DLD1 (cell line): ENCODE results near the gene ZKSCAN3.
"Not testable (repeated sequence)": the region's sequence is repeated elsewhere in the genome, so short reads cannot be mapped to it uniquely, and the experiment has no call there.

ENCODE experiments used
- in situ Hi-C: cut with HindIII; loops from 2 replicates; pipeline ENCODE4 v1.10.0; 2017; ENCODE audit warnings: low sequenced_read_pairs

ZKSCAN3 gene

GRCh38 chr6:28340310-28341095, 9.2 kb upstream of the ZKSCAN3 start:
- in situ Hi-C loops = no loop called here

DNA sequence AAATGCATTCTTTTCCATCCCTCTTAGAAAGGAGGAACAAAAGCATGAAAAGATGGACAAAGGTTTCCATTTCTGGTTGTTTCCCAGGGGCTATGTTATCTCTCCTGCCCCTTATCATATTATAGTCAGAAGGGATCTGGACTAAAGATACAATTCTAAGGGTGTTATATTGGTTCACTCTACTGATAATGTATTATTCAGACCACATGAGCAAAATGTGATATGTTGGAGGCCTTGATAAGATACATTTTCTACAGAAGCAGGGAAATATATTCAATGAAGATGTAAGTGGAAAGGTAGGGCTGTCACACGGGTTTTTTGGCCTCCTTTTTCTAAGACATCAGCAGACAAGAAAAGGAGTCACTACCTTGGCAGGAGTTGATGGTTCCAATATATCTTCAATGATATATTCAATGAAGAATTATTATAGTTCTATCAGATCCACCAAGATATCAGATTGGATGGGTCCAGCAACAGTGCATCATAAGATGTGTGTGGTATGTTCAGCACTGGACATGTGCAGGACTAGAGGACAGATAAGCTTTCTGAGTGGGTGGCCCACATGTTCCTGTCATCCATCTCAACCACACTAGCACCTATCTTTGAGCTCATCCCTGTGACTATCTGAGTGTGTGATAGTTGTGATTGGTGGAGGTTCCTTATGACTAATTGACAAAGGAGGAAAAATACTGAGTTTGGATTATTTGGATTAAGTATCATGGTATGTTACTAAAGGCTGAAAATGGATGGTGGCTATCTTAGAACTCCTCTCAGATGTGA, 5.7 kb upstream of the ZKSCAN3 start:
- in situ Hi-C loops = no loop called here

DNA sequence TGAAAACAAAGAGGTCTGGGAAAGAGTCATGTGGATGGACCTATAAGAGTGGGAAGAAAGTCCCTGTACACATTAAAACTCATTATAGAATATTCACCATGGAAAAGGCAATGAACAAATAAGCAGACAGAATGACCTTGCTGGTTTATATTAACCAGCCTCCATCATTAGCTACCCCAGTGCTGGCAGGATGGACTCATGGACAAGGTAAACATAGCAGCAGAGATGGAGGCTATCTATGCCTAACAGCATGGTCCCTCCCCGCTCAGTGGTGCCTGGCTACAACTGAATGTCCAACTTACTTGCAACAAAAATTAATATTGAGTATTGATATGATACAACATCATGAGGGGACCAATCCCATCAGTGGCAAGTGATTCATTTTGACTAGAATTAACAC, 4.5 kb upstream of the ZKSCAN3 start:
- in situ Hi-C loops = no loop called here

DNA sequence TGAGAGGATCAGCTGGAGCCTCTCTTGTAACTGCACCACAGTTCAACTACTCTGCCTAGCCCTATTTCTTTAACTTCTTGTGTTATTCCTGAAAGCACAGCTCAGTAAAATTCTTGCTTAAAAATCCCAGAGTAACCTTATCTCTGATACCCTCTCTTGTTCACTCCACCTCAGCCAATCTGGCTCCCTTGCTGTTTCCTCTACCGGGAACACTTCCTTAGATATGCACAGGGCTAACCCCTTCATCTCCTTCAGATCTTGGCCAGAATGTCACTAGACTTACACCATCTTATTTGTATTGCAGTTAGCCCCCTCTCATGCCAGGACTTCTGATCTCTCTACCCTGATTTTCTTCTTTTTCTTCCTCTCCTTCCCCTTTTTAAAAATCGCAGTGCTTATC, 2.6 kb upstream of the ZKSCAN3 start:
- in situ Hi-C loops = no loop called here

- in situ Hi-C loops = no loop called here
Measured at GRCh38 chr6:28349344-28349891, 329 bp upstream of the ZKSCAN3 start.

GRCh38 chr6:28351087-28351486, 1.3 kb downstream of the ZKSCAN3 start:
- in situ Hi-C loops = no loop called here

DNA sequence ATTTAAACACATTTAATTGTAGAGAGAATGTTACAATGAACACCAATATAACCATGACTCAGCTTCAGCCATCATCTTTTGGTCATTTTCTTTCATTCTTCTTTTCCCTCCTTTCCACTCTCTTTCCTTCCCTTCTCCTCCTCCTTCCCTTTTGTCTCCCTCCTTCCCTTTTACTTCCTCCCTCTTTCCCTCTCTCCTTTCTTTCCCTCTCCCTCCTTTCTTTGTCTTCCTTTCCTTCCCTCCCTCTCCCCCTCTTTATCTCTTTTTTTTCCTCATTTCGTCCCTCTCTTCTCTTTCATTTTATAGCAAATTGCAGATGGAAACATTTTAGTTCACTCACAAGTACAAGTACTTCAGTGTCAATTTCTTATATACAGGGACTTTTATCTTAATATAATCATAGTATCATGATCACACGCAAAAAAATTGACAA, 1.8 kb downstream of the ZKSCAN3 start:
- in situ Hi-C loops = no loop called here

GRCh38 chr6:28353356-28353755, 3.6 kb downstream of the ZKSCAN3 start:
- in situ Hi-C loops = no loop called here

GRCh38 chr6:28353981-28354676, 4.4 kb downstream of the ZKSCAN3 start:
- in situ Hi-C loops = no loop called here

GRCh38 chr6:28354688-28355554, 5.2 kb downstream of the ZKSCAN3 start:
- in situ Hi-C loops = no loop called here

- in situ Hi-C loops = no loop called here
Measured at GRCh38 chr6:28355743-28356665, 6.3 kb downstream of the ZKSCAN3 start.

- in situ Hi-C loops = no loop called here
Measured at GRCh38 chr6:28356666-28357020, 6.9 kb downstream of the ZKSCAN3 start.

GRCh38 chr6:28357036-28357435, 7.3 kb downstream of the ZKSCAN3 start:
- in situ Hi-C loops = no loop called here

DNA sequence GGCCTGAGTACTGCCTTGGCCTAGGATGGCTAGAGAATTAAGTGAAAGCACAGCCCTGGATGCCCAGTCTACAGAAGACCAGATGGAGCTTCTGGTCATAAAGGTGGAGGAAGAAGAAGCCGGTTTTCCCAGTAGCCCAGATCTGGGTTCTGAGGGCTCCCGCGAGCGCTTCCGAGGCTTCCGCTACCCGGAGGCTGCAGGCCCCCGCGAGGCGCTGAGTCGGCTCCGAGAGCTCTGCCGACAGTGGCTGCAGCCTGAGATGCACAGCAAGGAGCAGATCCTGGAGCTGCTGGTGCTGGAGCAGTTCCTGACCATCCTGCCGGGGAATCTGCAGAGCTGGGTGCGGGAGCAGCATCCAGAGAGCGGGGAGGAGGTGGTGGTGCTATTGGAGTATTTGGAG, 9.8 kb downstream of the ZKSCAN3 start:
- in situ Hi-C loops = not testable (repeated sequence)

DNA sequence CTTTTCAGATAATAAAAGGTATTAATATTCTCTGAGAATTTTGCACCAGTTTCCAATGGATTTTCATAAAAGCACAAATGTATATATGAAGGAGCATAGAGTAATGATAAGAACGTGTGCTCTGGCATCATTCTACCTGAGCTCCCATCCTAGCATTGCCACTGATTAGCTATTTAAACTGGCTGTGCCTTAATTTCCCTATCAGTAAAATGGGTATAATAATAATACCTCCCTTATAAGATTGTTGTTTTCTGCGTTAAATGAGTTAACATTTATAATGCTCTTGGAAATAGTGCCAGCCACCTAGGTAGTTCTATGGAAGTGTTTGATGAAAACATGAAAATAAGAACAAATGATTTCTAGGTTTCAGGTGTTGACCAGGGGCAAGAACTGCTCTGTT, 11.2 kb downstream of the ZKSCAN3 start:
- in situ Hi-C loops = no loop called here

DNA sequence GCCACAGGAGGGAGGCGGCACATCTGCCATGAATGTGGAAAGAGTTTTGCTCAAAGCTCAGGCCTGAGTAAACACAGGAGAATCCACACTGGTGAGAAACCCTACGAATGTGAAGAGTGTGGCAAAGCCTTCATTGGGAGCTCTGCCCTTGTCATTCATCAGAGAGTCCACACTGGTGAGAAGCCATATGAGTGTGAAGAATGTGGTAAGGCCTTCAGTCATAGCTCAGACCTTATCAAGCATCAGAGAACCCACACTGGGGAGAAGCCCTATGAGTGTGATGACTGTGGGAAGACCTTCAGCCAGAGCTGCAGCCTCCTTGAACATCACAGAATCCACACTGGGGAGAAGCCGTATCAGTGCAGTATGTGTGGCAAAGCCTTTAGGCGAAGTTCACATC, 15.8 kb downstream of the ZKSCAN3 start:
- in situ Hi-C loops = not testable (repeated sequence)

- in situ Hi-C loops = no loop called here
Measured at GRCh38 chr6:28368522-28368921, 18.8 kb downstream of the ZKSCAN3 start.

GRCh38 chr6:28369463-28369862, 19.7 kb downstream of the ZKSCAN3 start:
- in situ Hi-C loops = no loop called here

DNA sequence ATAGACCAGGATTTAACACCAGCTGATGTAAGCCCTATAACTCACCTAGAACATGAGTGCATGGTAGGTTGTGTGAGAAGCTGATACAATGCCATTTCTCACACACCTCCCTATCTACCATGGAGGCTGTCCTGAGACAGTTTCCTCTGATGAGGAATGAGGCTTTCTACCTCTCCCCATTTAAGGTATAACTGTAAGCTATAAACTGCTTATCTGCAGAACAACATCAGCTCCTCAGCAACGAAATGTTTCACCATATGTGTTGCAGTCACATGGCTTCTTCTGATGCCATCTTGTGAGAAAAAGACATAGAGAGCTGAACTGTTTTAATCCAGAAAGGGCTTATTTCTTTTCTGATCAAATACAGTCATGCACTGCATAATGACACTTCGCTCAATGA, 20.7 kb downstream of the ZKSCAN3 start:
- in situ Hi-C loops = no loop called here
